ENCODE data around the gene RTL1.

The RTL1 gene

GRCh38 chr14:100898935-100899883, 4.3 kb downstream of the RTL1 start:
- FAIRE-seq (no peak), DNase-seq (ENCODE audit: insufficient read length, low spot score) (no peak)

- no peak for FAIRE-seq
These were observed 5.1 kb downstream of the RTL1 start for GRCh38 chr14:100898465-100898864.

GRCh38 chr14:100896369-100897060, 7.0 kb downstream of the RTL1 start:
- DNase-seq (ENCODE audit: insufficient read length, low spot score) (no peak), FAIRE-seq (no peak)

More at GRCh38 chr14:100898465-100898864, 5.1 kb downstream of the RTL1 start:
- no peak for DNase-seq (ENCODE audit: insufficient read length, low spot score)

GRCh38 chr14:100895411-100895810, 8.1 kb downstream of the RTL1 start:
- no peak for FAIRE-seq
- DNase-seq (ENCODE audit: insufficient read length, low spot score): no peak

DNA sequence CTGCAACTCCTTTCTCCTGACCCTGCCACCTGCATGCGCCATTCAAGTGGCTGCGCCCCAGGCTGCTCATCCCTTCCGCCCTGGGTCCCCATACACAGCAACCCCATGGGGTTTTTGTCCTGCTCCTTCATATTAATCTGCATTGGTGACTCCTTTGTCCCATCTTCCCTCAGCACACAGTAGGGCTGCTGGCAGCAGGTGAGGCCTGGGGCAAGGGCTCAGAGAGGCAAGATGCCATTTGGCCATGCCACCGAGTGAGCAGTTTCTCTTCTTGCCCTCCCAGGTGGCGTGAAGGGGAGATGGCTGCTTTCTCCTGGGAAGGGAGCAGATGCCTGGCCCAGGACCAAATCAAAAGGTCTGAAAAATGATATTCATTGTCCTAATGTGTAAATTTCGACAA, 9.1 kb downstream of the RTL1 start:
- DNase-seq (ENCODE audit: insufficient read length, low spot score): no peak
- FAIRE-seq: no peak

GRCh38 chr14:100893760-100894159, 9.8 kb downstream of the RTL1 start:
- DNase-seq (ENCODE audit: insufficient read length, low spot score) (no peak), FAIRE-seq (no peak)

- DNase-seq (ENCODE audit: insufficient read length, low spot score) (no peak), FAIRE-seq (no peak)
These were observed 10.3 kb downstream of the RTL1 start for GRCh38 chr14:100893228-100893601.

GRCh38 chr14:100892496-100893227, 10.9 kb downstream of the RTL1 start:
- FAIRE-seq (no peak), DNase-seq (ENCODE audit: insufficient read length, low spot score) (no peak)

DNA sequence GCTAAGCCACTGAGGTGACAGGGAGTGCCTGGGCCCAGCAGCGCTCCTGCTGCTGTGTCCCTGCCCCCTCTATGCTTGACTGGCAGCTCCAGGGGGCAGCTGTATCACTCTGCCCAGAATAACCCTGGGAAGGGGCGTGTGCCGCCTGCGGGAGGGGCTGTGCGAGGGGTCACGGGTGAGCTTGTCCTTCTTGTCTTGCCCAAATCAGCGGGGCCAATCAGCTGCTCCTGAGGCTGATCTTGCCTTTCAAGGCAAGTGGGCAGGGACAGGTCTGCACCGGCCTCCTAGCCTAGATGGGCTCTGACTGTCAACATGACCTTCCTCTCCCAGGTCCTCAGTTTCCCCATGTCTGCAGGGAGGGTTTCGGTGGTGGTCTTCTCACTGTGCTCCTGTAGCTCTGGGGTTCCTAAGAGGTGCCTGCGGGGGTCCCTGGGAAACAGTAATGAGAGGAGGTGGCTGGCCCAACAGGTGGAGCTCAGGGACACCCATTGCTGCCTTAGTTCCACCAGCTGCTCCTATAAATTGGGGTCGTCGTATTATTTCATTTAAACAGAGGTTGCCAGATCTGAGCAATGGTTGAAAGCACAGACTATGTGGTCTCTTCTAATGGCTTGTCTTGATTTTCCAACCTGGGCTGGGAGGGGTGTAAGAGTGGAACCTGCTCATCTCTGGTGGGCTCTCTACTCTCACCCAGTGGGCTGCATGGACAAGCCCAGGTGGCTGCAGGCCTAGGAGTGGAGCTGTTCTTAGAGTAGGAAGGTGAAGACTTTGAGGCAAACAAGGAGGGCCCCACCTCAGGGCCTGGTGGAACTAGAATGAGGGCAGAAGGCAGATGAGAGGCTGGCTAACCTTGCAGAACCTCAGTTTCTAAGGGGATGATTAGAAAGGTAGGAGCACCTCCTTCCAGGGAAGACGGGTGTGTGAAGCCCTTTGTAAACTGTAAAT, 11.7 kb downstream of the RTL1 start:
- DNase-seq (ENCODE audit: insufficient read length, low spot score): no peak
- no peak for FAIRE-seq

GRCh38 chr14:100891051-100891450, 12.5 kb downstream of the RTL1 start:
- no peak for FAIRE-seq
- DNase-seq (ENCODE audit: insufficient read length, low spot score): no peak

GRCh38 chr14:100890061-100890850, 13.3 kb downstream of the RTL1 start:
- no peak for FAIRE-seq
- no peak for DNase-seq (ENCODE audit: insufficient read length, low spot score)

DNA sequence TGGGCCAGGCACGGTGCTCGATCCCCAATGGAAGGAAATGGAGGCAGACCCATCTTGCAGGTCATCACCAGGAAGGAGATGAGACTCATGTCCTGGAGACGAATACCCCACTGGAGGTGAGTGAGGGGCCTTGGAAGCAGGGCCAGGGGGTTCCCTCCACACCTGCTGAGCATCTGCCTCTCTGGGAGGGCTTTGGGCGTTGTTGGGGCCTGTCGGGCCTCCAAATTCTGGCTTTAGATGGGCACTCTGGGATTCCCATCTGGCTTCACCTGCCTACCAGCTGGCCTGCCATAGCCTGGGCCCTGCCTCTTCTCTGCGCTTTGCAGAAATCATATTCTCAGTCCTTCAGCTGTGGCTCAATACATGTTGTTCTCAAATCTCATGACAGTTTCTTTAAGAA, 13.9 kb downstream of the RTL1 start:
- DNase-seq (ENCODE audit: insufficient read length, low spot score): no peak
- no peak for FAIRE-seq

GRCh38 chr14:100888789-100889315, 14.7 kb downstream of the RTL1 start:
- DNase-seq (ENCODE audit: insufficient read length, low spot score) (no peak), FAIRE-seq (no peak)

DNA sequence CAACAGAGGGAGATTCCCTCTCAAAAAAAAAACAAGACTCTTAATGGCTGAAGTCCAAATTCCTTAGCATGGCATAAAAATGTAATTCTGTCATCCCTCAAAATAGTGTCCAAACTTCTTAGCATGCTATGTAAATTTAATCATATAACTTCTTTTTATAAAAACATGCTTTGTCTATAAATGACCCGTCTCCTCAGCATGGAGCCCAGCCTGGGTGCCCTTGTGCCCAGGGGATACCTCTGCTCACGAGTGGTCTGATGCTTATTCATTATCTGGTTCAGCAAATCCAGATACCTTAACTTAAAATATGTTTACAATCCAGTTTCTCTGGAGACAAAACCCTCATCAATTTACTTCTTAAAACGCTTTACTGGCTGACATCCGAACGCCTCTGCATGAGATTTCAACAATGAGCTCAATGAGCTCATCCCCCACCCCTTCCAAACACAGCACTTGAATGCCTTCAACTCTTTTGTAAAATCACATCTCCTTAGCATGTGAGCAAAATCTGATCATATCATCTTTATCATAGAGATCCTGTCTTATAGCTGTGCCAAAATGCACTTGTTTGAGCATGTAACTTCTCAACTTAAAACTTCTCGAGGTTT, 15.7 kb downstream of the RTL1 start:
- no peak for FAIRE-seq
- DNase-seq (ENCODE audit: insufficient read length, low spot score): no peak

DNA sequence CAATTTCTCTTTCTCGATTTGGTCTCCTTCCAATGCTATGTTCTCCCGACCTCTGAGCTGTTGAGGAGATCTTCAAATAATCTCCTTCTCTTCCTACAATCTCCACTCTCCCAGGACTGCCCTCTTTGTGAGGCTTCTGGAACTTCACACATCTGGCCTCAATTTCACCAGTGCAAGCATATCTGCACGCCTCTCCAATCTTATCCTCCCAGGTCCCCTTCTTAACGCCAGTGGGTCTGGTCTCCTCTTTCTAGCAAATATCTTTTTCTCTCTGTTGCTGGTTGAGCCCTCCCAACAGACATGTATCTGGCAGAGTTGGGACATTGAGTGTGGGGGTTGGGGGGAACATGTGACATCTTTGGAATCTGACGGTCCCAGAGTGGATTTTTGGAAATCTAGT, 17.9 kb downstream of the RTL1 start:
- FAIRE-seq (no peak), DNase-seq (ENCODE audit: insufficient read length, low spot score) (no peak)

GRCh38 chr14:100885196-100885595, 18.3 kb downstream of the RTL1 start:
- FAIRE-seq: no peak

GRCh38 chr14:100884456-100884855, 19.1 kb downstream of the RTL1 start:
- DNase-seq (ENCODE audit: insufficient read length, low spot score) (no peak), FAIRE-seq (no peak)

More at GRCh38 chr14:100885196-100885595, 18.3 kb downstream of the RTL1 start:
- DNase-seq (ENCODE audit: insufficient read length, low spot score): no peak

DNA sequence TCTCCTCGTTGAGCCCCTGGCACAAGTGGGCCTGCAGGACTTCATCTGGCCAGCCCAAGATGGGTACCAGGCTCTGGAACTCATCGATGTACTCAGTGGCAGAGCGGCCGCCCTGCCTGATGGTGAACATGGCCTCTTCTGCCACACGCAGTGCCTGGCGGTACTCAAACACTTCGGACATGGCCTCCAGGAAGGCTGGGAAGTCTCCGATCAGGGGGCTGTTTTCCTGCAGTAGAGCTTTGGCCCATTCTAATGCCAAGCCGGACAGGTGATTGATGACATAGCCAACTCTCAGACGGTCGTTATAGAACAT, 19.8 kb downstream of the RTL1 start:
- FAIRE-seq: no peak
- no peak for DNase-seq (ENCODE audit: insufficient read length, low spot score)
